ENCODE results near the gene EVA1C. TPM values are rescaled to one million over a fixed set of nuclear protein-coding genes. Genes with fewer than 3 reads are reported as not detected.

The EVA1C gene
- total and polyA plus RNA-seq, 9 donors = 27.1 to 156 (median 48.8) TPM

GRCh38 chr21:32476661-32477423 lies 64.3 kb downstream of the EVA1C start:
- Histone ChIP-seq H3K4me1 (ENCODE audit: insufficient read depth) (peaks cover 5% of the 10 kb centered on the region), H3K36me3 (no peaks in the 10 kb centered on the region), H3K27me3 (no peaks in the 10 kb centered on the region), H3K27ac (no peak overlapping the region), H3K4me3 (no peak overlapping the region), H3K9me3 (no peaks in the 10 kb centered on the region)
- TF ChIP-seq CTCF (IDR thresholded peaks at IDR 0.05) (no peak), POLR2A (IDR thresholded peaks at IDR 0.05) (no peak), EP300 (IDR thresholded peaks at IDR 0.05) (no peak)
- WGBS, 3 donors = 88 to 93% (median 92%) methylated on average over 13 of the region's 13 CpGs
- DNase-seq = peak in 2 of 5 donors; percentile 23
- intact Hi-C loops (cut with DNase I) = no loop called here

- WGBS, 3 donors = 78 to 80% (median 78%) methylated on average over 7 to 9 of the region's 9 CpGs
- no peak overlapping the region for H3K4me3 ChIP-seq
- H3K9me3 ChIP-seq = no peaks in the 10 kb centered on the region
- H3K4me1 ChIP-seq (ENCODE audit: insufficient read depth) = peaks cover 5% of the 10 kb centered on the region
- H3K36me3 ChIP-seq = no peaks in the 10 kb centered on the region
- no peak overlapping the region for H3K27ac ChIP-seq
- DNase-seq = peak in 2 of 5 donors; percentile 10 to 12
- no peaks in the 10 kb centered on the region for H3K27me3 ChIP-seq
- TF ChIP-seq EP300 (IDR thresholded peaks at IDR 0.05) (no peak), POLR2A (IDR thresholded peaks at IDR 0.05) (no peak), CTCF (IDR thresholded peaks at IDR 0.05) (no peak)
- intact Hi-C loops (cut with DNase I) = no loop called here
Observed at GRCh38 chr21:32477424-32477745, 64.9 kb downstream of the EVA1C start.

- Histone ChIP-seq H3K27ac (no peak overlapping the region), H3K9me3 (no peaks in the 10 kb centered on the region), H3K4me3 (no peak overlapping the region), H3K36me3 (no peaks in the 10 kb centered on the region), H3K27me3 (no peaks in the 10 kb centered on the region), H3K4me1 (ENCODE audit: insufficient read depth) (no peaks in the 10 kb centered on the region)
- TF ChIP-seq CTCF (IDR thresholded peaks at IDR 0.05) (no peak), EP300 (IDR thresholded peaks at IDR 0.05) (no peak), POLR2A (IDR thresholded peaks at IDR 0.05) (no peak)
- WGBS, 3 donors = 67 to 85% (median 82%) methylated on average over 9 of the region's 9 CpGs
- DNase-seq = peak in 1 of 5 donors; percentile 25
- intact Hi-C loops (cut with DNase I) = no loop called here
Observed at GRCh38 chr21:32481875-32482408, 69.4 kb downstream of the EVA1C start.

- TF ChIP-seq EP300 (IDR thresholded peaks at IDR 0.05) (no peak), POLR2A (IDR thresholded peaks at IDR 0.05) (no peak), CTCF (IDR thresholded peaks at IDR 0.05) (no peak)
- peak in 1 of 5 donors; percentile 10 for DNase-seq
- Histone ChIP-seq H3K9me3 (no peaks in the 10 kb centered on the region), H3K36me3 (no peaks in the 10 kb centered on the region), H3K4me1 (ENCODE audit: insufficient read depth) (no peaks in the 10 kb centered on the region), H3K4me3 (no peak overlapping the region), H3K27me3 (no peaks in the 10 kb centered on the region), H3K27ac (no peak overlapping the region)
- 90 to 96% (median 95%) methylated on average over 11 of the region's 11 CpGs for WGBS, 3 donors
- intact Hi-C loops (cut with DNase I) = no loop called here
Observed at GRCh38 chr21:32482565-32483292, 70.2 kb downstream of the EVA1C start.

All from ovary (tissue), 9 donors.